ENCODE measurements around the gene ACLY.

ACLY gene

GRCh38 chr17:41907633-41908539, 10.9 kb downstream of the ACLY start:
- TF ChIP-seq GATA3 (IDR thresholded peaks at IDR 0.05; ENCODE audit: low read depth, low read length) (no peak), GATA2 (IDR thresholded peaks at IDR 0.05; ENCODE audit: low read depth, low read length) (no peak)

- no peak for TF ChIP-seq GATA3 (IDR thresholded peaks at IDR 0.05; ENCODE audit: low read depth, low read length)
These were observed 11.6 kb downstream of the ACLY start for GRCh38 chr17:41907185-41907556.

DNA sequence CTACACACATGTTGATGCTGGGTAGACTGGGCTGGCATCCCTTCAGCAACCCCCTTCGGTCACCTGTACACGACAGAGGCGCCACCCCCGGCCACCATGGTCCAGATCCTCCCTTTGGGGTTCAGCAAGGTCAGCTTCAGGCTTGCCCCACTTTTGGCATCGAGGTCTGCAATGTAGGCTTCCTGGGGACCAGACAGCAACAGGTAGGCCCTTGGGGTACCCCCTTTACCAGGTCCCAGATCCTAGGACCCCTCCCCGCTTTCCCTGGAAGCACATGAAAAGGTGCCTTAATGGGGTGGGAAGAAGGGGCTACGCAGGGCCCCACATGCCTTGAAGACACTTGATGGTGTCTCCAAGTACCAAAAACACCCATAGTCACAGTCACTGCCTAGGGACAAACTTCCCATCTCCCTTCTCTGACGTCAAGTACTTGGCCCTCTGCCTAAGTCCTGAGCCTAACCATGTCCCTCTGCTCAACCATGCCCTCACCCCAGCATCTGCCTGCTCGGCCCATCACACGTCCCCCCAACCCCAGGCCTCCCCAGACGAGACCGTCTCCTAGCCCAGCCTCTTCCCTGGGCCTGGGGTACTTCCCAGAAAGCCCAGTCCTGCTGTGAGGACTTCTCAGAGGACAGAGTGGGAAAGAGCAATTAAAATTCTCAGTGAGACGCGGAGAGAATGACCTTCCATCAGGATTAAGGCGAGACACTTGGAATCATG, 12.1 kb downstream of the ACLY start:
- no peak for TF ChIP-seq GATA3 (IDR thresholded peaks at IDR 0.05; ENCODE audit: low read depth, low read length)
- TF ChIP-seq GATA2 (IDR thresholded peaks at IDR 0.05; ENCODE audit: low read depth, low read length) = no peak

DNA sequence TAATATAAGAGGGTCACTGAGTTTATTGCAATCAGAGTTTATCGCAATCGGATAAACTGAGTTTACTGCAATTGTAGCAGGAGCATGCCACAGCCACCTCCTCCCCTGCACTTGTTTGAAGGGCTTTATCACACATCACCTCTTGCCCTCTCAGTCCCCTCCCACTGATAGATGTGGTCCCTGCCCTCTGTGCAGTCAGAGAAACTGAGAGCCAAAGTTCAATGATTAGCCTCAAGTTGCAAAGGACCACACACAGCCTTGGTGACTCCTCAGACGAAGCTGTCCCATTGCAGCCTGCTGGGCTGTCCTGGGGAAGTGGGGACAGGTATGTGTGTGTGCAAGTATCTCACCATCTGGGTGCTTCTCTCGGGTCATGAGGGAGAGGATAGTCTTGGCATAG, 13.6 kb downstream of the ACLY start:
- TF ChIP-seq GATA3 (IDR thresholded peaks at IDR 0.05; ENCODE audit: low read depth, low read length) = no peak
- TF ChIP-seq GATA2 (IDR thresholded peaks at IDR 0.05; ENCODE audit: low read depth, low read length) = no peak

DNA sequence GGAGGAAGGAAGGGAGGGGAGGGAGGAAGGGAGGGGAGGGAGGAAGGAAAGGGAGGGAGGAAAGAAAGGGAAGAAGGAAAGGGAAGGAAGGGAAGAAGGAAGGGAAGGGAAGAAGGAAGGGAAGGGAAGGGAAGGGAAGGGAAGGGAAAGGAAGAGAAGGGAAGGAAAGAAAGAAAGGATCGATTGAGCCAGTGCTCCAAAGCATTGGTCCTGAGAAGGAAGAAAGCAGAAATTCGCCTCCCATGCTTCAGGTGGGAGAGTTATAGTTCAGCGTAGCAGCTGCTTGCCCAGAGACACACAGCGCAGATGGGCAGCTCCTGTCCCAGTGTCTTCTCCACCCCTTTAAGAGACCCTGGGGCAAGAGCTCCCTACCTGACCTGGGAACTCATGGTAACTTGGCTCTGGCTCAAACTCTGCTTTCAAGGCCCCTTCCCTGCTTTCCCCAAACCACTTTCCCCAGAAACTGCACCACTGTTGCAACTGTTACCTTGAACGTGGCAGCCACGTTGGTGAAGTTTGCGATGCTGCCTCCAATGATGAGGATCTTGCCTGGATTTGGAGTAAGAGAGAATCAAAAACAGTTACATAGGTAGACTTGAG, 14.4 kb downstream of the ACLY start:
- no peak for TF ChIP-seq GATA2 (IDR thresholded peaks at IDR 0.05; ENCODE audit: low read depth, low read length)
- TF ChIP-seq GATA3 (IDR thresholded peaks at IDR 0.05; ENCODE audit: low read depth, low read length) = no peak

DNA sequence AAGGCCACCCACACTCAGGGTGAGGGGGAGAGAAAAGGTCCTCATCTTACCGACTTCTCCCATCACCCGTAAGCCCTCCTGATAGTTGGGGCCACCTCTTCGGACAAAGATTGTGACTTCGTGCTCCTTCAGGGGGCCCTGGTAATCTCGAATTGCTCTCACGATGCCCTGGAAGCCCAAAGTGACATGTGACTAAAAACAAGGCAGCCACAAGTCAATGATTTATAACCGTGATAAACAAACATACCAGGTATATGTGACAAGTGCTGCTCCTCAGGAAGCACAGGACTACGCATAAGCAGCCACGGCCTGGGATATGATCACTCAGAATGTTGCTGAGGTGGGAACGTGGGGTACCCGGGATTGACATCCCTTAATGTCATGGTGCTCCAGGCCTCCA, 17.1 kb downstream of the ACLY start:
- no peak for TF ChIP-seq GATA2 (IDR thresholded peaks at IDR 0.05; ENCODE audit: low read depth, low read length)
- TF ChIP-seq GATA3 (IDR thresholded peaks at IDR 0.05; ENCODE audit: low read depth, low read length) = no peak

GRCh38 chr17:41896726-41897125, 22.0 kb downstream of the ACLY start:
- no peak for TF ChIP-seq GATA3 (IDR thresholded peaks at IDR 0.05; ENCODE audit: low read depth, low read length)
- no peak for TF ChIP-seq GATA2 (IDR thresholded peaks at IDR 0.05; ENCODE audit: low read depth, low read length)

DNA sequence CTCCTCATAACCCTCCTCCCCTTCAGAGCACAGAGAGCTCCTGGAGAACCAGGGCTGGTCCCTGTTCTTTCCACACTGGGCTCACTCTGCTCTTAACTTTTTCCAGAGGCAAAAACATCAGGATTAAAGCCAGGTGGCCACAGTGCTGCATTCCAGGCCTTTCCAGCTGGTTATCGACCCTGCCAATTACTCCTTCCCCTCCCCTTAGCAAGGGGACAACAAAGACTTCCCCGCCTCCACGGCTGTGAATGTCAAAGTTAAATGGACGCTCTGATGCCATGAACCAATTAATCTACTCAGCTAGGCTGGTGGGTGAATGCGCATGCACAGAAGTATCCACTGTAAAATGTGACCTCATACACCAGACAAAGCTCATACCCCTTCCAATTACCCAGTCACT, 23.1 kb downstream of the ACLY start:
- TF ChIP-seq GATA2 (IDR thresholded peaks at IDR 0.05; ENCODE audit: low read depth, low read length) (no peak), GATA3 (IDR thresholded peaks at IDR 0.05; ENCODE audit: low read depth, low read length) (no peak)

DNA sequence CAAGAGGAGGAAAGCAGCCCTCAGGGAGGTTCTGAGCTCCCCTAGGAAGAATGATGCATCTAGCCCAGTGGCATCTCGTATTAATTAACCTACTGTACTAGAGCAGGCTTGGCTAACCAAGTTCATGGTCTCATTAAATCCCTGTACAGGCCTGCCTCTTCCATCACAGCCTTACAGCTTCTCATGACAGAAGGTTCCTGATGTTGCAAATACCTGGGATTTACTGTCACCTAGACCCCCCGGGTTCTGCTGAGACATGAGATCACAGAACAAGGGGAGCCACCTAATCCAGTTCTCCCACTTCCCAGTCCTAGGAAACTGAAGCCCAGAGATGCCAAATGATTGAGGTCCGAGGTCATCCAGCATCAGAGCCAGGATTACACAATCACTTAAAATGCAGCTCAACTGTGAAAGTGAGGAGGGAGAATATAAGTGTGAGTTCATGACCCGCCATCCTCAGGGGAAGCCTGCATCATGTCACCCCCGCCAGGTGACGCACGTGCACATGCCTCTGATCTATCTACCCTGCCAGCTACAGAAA, 23.9 kb downstream of the ACLY start:
- no peak for TF ChIP-seq GATA3 (IDR thresholded peaks at IDR 0.05; ENCODE audit: low read depth, low read length)
- TF ChIP-seq GATA2 (IDR thresholded peaks at IDR 0.05; ENCODE audit: low read depth, low read length) = no peak

- TF ChIP-seq GATA2 (IDR thresholded peaks at IDR 0.05; ENCODE audit: low read depth, low read length) (no peak), GATA3 (IDR thresholded peaks at IDR 0.05; ENCODE audit: low read depth, low read length) (no peak)
These were observed 25.4 kb downstream of the ACLY start for GRCh38 chr17:41893384-41893783.

GRCh38 chr17:41892021-41892376, 26.8 kb downstream of the ACLY start:
- no peak for TF ChIP-seq GATA3 (IDR thresholded peaks at IDR 0.05; ENCODE audit: low read depth, low read length)
- no peak for TF ChIP-seq GATA2 (IDR thresholded peaks at IDR 0.05; ENCODE audit: low read depth, low read length)

GRCh38 chr17:41891135-41892020, 27.4 kb downstream of the ACLY start:
- no peak for TF ChIP-seq GATA3 (IDR thresholded peaks at IDR 0.05; ENCODE audit: low read depth, low read length)
- TF ChIP-seq GATA2 (IDR thresholded peaks at IDR 0.05; ENCODE audit: low read depth, low read length) = no peak

DNA sequence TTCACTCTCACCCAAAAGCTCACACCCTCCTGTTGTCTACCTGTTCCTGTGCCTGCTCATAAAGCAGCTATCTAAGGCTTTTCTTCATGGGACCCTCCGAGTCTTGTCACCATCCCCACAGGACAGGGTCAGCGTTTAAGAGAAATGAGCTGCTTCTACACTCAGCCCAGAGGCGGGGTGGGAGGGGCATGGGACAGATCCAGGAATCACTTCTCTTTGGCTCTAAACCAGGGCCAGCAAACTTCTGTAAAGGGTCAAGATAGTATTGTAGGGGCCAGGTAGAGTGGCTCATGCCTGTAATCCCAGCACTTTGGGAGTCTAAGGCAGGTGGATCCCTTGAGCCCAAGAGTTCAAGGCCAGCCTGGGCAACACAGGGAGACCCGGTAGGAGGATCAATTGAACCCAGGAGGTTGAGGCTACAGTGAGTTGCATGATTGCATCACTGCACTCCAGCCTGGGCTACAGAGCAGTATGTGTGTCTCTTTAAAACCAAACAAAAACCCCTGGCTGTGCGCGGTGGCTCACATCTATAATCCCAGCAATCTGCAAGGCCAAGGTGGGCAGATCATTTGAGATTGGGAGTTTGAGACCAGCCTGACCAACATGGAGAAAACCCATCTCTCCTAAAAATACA, 30.3 kb downstream of the ACLY start:
- TF ChIP-seq GATA2 (IDR thresholded peaks at IDR 0.05; ENCODE audit: low read depth, low read length) (no peak), GATA3 (IDR thresholded peaks at IDR 0.05; ENCODE audit: low read depth, low read length) (no peak)

Measured in SH-SY5Y (cell line).